OCI-LY1 (cell line): ENCODE measurements around the gene VIPR2.

ENCODE experiments used
- EZH2 ChIP-seq: fragments of 200-600 bp; sonication (generic), shearing (Covaris generic); IDR thresholded peaks from 2 replicates; pipeline ENCODE4 v1.8.0; 2017; ENCODE audit warnings: borderline replicate concordance, mixed run types, mild to moderate bottlenecking, antibody characterized with exemption, low read length, moderate library complexity, mixed read lengths
- TF ChIP-seq, protein P1 (sequence below): fragments of 200-600 bp; sonication (generic), shearing (Covaris generic); IDR thresholded peaks from 2 replicates; pipeline ENCODE4 v1.5.1; 2017; ENCODE audit warnings: mild to moderate bottlenecking, antibody characterized with exemption, low read length, moderate library complexity, mixed read lengths

DNA sequence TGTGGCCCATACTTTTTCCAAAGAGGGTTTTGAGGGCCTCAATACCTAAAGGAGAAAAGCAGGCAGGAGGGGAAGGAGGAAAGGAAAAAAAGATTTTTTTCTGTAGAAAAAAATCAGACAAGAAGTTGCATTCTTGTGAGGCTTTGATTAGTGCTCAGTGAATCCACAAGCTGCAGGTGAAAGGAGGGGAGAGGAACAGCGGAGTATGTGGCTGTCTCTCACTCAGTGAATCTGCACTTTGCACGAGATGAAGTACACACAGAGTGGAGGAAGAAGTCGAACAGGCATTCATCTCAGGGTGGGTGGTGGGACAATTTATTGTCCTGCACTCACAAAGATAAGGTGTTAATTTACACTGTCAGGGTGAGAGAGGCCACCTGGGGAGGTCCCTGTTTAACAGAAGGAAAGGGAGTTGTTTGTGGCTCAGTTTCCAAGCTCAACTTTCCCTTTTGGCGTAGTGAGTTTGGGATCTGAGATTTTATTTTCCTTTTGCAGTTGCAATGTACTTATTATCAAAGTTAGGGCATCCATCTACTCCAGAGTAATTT is 49.0 kb upstream of the VIPR2 start:
- TF ChIP-seq, protein P1, sequence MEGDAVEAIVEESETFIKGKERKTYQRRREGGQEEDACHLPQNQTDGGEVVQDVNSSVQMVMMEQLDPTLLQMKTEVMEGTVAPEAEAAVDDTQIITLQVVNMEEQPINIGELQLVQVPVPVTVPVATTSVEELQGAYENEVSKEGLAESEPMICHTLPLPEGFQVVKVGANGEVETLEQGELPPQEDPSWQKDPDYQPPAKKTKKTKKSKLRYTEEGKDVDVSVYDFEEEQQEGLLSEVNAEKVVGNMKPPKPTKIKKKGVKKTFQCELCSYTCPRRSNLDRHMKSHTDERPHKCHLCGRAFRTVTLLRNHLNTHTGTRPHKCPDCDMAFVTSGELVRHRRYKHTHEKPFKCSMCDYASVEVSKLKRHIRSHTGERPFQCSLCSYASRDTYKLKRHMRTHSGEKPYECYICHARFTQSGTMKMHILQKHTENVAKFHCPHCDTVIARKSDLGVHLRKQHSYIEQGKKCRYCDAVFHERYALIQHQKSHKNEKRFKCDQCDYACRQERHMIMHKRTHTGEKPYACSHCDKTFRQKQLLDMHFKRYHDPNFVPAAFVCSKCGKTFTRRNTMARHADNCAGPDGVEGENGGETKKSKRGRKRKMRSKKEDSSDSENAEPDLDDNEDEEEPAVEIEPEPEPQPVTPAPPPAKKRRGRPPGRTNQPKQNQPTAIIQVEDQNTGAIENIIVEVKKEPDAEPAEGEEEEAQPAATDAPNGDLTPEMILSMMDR = no peak
- no peak for TF ChIP-seq EZH2
